HUES6 (cell line): ENCODE measurements around the gene TOR1AIP2.

Source experiments
- H3K27ac ChIP-seq: 2 replicates; pipeline ENCODE4 v1.7.0; 2013; ENCODE audit warnings: low read depth, mild to moderate bottlenecking, low read length, inconsistent platforms
- H3K27me3 ChIP-seq: 2 replicates; pipeline ENCODE4 v1.6.1; 2013; ENCODE audit warnings: low read length; ENCODE audit not compliant: control insufficient read depth, insufficient read depth
- H3K36me3 ChIP-seq: 2 replicates; pipeline ENCODE4 v1.6.1; 2013; ENCODE audit warnings: low read length; ENCODE audit not compliant: control insufficient read depth, insufficient read depth
- H3K4me1 ChIP-seq: 2 replicates; pipeline ENCODE4 v1.6.1; 2013; ENCODE audit warnings: low read length; ENCODE audit not compliant: control insufficient read depth, insufficient read depth
- H3K4me3 ChIP-seq: 2 replicates; pipeline ENCODE4 v1.5.1; 2013; ENCODE audit warnings: low read depth, low read length
- H3K9ac ChIP-seq: one replicate; pipeline ENCODE4 v1.6.1; 2013; ENCODE audit warnings: mild to moderate bottlenecking, low read length
- H3K9me3 ChIP-seq: 2 replicates; pipeline ENCODE4 v1.6.1; 2013; ENCODE audit warnings: low read depth, low read length; ENCODE audit not compliant: control insufficient read depth, insufficient read depth

TOR1AIP2 gene

GRCh38 chr1:179824265-179824664 is 53.3 kb downstream of the TOR1AIP2 start:
- Histone ChIP-seq H3K9me3 (no peaks in the 10 kb centered on the region), H3K4me3 (no peak overlapping the region), H3K9ac (no peak overlapping the region), H3K27ac (no peak overlapping the region), H3K4me1 (peaks cover 7% of the 10 kb centered on the region), H3K36me3 (no peaks in the 10 kb centered on the region), H3K27me3 (no peaks in the 10 kb centered on the region)

- H3K27me3 ChIP-seq: no peaks in the 10 kb centered on the region
- H3K4me3 ChIP-seq: no peak overlapping the region
- H3K4me1 ChIP-seq: peaks cover 7% of the 10 kb centered on the region
- H3K36me3 ChIP-seq: no peaks in the 10 kb centered on the region
- no peak overlapping the region for H3K27ac ChIP-seq
- H3K9me3 ChIP-seq: no peaks in the 10 kb centered on the region
- H3K9ac ChIP-seq: no peak overlapping the region
Observed at GRCh38 chr1:179823693-179824092, 53.9 kb downstream of the TOR1AIP2 start.

GRCh38 chr1:179822065-179822464 is 55.5 kb downstream of the TOR1AIP2 start:
- Histone ChIP-seq H3K27ac (no peak overlapping the region), H3K4me1 (peaks cover 10% of the 10 kb centered on the region), H3K9ac (no peak overlapping the region), H3K9me3 (no peaks in the 10 kb centered on the region), H3K4me3 (no peak overlapping the region), H3K36me3 (no peaks in the 10 kb centered on the region), H3K27me3 (peaks cover 8% of the 10 kb centered on the region; the same call in 1 of the 2 replicates)

- Histone ChIP-seq H3K36me3 (no peaks in the 10 kb centered on the region), H3K27me3 (peaks cover 13% of the 10 kb centered on the region), H3K27ac (no peak overlapping the region), H3K9me3 (no peaks in the 10 kb centered on the region), H3K4me3 (no peak overlapping the region), H3K9ac (no peak overlapping the region), H3K4me1 (peaks cover 10% of the 10 kb centered on the region)
Observed at GRCh38 chr1:179821524-179821923, 56.1 kb downstream of the TOR1AIP2 start.

- Histone ChIP-seq H3K27ac (no peak overlapping the region), H3K4me1 (peaks cover 5% of the 10 kb centered on the region), H3K4me3 (no peak overlapping the region), H3K27me3 (peaks cover 24% of the 10 kb centered on the region), H3K9me3 (no peaks in the 10 kb centered on the region), H3K9ac (no peak overlapping the region), H3K36me3 (no peaks in the 10 kb centered on the region)
Observed at GRCh38 chr1:179820226-179820970, 57.2 kb downstream of the TOR1AIP2 start.

GRCh38 chr1:179818743-179819173 is 58.8 kb downstream of the TOR1AIP2 start:
- Histone ChIP-seq H3K27me3 (peaks cover 37% of the 10 kb centered on the region), H3K4me3 (no peak overlapping the region), H3K4me1 (peaks cover 10% of the 10 kb centered on the region), H3K9me3 (no peaks in the 10 kb centered on the region), H3K36me3 (no peaks in the 10 kb centered on the region), H3K27ac (no peak overlapping the region), H3K9ac (no peak overlapping the region)

- Histone ChIP-seq H3K27ac (no peak overlapping the region), H3K4me3 (no peak overlapping the region), H3K9ac (no peak overlapping the region), H3K36me3 (no peaks in the 10 kb centered on the region), H3K4me1 (peaks cover 10% of the 10 kb centered on the region), H3K27me3 (peaks cover 37% of the 10 kb centered on the region), H3K9me3 (no peaks in the 10 kb centered on the region)
Observed at GRCh38 chr1:179818260-179818659, 59.3 kb downstream of the TOR1AIP2 start.

GRCh38 chr1:179817789-179818188 is 59.8 kb downstream of the TOR1AIP2 start:
- no peak overlapping the region for H3K9ac ChIP-seq
- H3K36me3 ChIP-seq: no peaks in the 10 kb centered on the region
- H3K27ac ChIP-seq: no peak overlapping the region
- no peaks in the 10 kb centered on the region for H3K9me3 ChIP-seq
- no peak overlapping the region for H3K4me3 ChIP-seq
- peaks cover 37% of the 10 kb centered on the region for H3K27me3 ChIP-seq
- peaks cover 10% of the 10 kb centered on the region for H3K4me1 ChIP-seq

- H3K9me3 ChIP-seq: no peaks in the 10 kb centered on the region
- H3K36me3 ChIP-seq: no peaks in the 10 kb centered on the region
- peaks cover 37% of the 10 kb centered on the region for H3K27me3 ChIP-seq
- no peak overlapping the region for H3K4me3 ChIP-seq
- H3K27ac ChIP-seq: no peak overlapping the region
- H3K4me1 ChIP-seq: peaks cover 10% of the 10 kb centered on the region
- H3K9ac ChIP-seq: no peak overlapping the region
Observed at GRCh38 chr1:179817056-179817455, 60.5 kb downstream of the TOR1AIP2 start.

GRCh38 chr1:179816196-179816960 is 61.2 kb downstream of the TOR1AIP2 start:
- H3K9me3 ChIP-seq: no peaks in the 10 kb centered on the region
- no peak overlapping the region for H3K9ac ChIP-seq
- peaks cover 37% of the 10 kb centered on the region for H3K27me3 ChIP-seq
- H3K27ac ChIP-seq: no peak overlapping the region
- no peaks in the 10 kb centered on the region for H3K36me3 ChIP-seq
- H3K4me3 ChIP-seq: no peak overlapping the region
- H3K4me1 ChIP-seq: peaks cover 10% of the 10 kb centered on the region

- peaks cover 10% of the 10 kb centered on the region for H3K4me1 ChIP-seq
- no peaks in the 10 kb centered on the region for H3K36me3 ChIP-seq
- peak overlapping the region; percentile 77 for H3K4me3 ChIP-seq
- H3K9ac ChIP-seq: no peak overlapping the region
- H3K27ac ChIP-seq: no peak overlapping the region
- H3K9me3 ChIP-seq: no peaks in the 10 kb centered on the region
- peaks cover 37% of the 10 kb centered on the region for H3K27me3 ChIP-seq
Observed at GRCh38 chr1:179815641-179816040, 62.0 kb downstream of the TOR1AIP2 start.
